Measurements from ENCODE around the gene PCDH9. TPM values are rescaled to one million over a fixed set of nuclear protein-coding genes. Genes with fewer than 3 reads are reported as not detected.

PCDH9 gene
- total and polyA plus RNA-seq, 8 donors = 2.0 to 11.6 (median 3.1) TPM

DNA sequence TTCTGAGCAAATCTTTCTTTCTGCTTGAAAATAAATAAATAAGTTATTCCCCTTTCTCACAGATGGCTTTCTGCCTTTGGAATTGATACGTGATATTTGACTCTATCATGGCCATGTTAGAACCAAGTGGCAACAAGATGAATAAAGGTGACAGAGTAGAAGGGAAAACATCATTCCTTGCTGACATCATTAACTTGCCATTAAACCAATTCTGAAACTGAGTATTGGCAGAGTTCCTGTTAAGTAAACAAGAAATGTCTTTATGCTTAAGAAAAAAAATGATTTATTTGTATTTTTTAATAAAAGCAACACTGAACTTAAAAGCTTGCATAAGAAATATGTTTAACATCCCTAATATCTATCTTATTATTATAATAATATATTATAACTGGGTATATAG lies 828.1 kb downstream of the PCDH9 start:
- H3K4me3 ChIP-seq = no peak overlapping the region
- no peak for ATAC-seq
- H3K27me3 ChIP-seq = no peaks in the 10 kb centered on the region
- no peaks in the 10 kb centered on the region for H3K9me3 ChIP-seq
- intact Hi-C loops (cut with DNase I) = no loop called here
- H3K4me1 ChIP-seq = no peaks in the 10 kb centered on the region
- H3K27ac ChIP-seq = no peak overlapping the region
- DNase-seq = no peak
- TF ChIP-seq, protein P1, sequence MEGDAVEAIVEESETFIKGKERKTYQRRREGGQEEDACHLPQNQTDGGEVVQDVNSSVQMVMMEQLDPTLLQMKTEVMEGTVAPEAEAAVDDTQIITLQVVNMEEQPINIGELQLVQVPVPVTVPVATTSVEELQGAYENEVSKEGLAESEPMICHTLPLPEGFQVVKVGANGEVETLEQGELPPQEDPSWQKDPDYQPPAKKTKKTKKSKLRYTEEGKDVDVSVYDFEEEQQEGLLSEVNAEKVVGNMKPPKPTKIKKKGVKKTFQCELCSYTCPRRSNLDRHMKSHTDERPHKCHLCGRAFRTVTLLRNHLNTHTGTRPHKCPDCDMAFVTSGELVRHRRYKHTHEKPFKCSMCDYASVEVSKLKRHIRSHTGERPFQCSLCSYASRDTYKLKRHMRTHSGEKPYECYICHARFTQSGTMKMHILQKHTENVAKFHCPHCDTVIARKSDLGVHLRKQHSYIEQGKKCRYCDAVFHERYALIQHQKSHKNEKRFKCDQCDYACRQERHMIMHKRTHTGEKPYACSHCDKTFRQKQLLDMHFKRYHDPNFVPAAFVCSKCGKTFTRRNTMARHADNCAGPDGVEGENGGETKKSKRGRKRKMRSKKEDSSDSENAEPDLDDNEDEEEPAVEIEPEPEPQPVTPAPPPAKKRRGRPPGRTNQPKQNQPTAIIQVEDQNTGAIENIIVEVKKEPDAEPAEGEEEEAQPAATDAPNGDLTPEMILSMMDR (IDR thresholded peaks at IDR 0.05) = no peak
- H3K36me3 ChIP-seq = no peaks in the 10 kb centered on the region

DNA sequence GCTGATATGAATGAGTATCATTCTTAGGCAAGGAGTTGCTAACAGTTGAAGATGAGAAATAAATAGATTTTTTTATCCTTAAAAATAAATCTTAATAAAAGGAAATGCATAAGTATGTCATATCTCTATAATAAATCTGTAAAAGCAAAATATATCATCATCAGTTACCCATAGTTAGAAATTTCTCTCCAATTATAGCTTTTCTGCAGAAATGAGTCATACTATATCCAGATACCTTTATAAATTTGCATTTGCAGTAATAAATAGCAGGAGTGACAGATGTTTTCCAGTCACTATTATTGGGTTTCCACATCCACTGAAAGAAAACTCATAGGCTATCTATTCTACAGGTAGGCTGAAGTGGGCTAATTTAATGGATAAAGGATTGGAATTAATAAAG lies 829.8 kb downstream of the PCDH9 start:
- H3K4me1 ChIP-seq = no peaks in the 10 kb centered on the region
- H3K4me3 ChIP-seq = no peak overlapping the region
- DNase-seq = no peak
- intact Hi-C loops (cut with DNase I) = no loop called here
- no peak overlapping the region for H3K27ac ChIP-seq
- H3K27me3 ChIP-seq = no peaks in the 10 kb centered on the region
- no peaks in the 10 kb centered on the region for H3K9me3 ChIP-seq
- no peak for ATAC-seq
- TF ChIP-seq, protein P1 (IDR thresholded peaks at IDR 0.05) = no peak
- H3K36me3 ChIP-seq = no peaks in the 10 kb centered on the region

DNA sequence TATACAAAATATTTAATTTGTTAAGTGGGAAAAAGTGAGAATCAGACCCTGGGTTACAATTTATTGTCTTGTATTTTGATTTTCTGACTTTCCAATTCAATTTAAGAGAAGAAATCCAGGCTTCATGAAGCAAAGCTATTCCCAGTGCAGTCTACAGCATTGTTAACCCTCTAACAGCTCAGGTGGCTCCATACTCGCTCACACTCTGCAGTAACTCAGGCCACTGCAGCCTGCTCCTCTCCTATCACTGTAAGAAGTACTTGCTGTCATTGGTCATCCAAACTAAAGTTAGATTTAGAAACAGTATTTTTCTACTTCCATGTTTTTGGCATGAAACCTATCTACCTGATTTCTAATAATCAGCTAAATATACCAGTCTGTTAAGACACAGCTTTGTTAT lies 830.3 kb downstream of the PCDH9 start:
- Histone ChIP-seq H3K4me3 (no peak overlapping the region), H3K36me3 (no peaks in the 10 kb centered on the region), H3K27me3 (no peaks in the 10 kb centered on the region), H3K9me3 (no peaks in the 10 kb centered on the region), H3K4me1 (no peaks in the 10 kb centered on the region), H3K27ac (no peak overlapping the region)
- ATAC-seq (no peak), DNase-seq (no peak)
- TF ChIP-seq, protein P1 (IDR thresholded peaks at IDR 0.05) = no peak
- intact Hi-C loops (cut with DNase I) = no loop called here

DNA sequence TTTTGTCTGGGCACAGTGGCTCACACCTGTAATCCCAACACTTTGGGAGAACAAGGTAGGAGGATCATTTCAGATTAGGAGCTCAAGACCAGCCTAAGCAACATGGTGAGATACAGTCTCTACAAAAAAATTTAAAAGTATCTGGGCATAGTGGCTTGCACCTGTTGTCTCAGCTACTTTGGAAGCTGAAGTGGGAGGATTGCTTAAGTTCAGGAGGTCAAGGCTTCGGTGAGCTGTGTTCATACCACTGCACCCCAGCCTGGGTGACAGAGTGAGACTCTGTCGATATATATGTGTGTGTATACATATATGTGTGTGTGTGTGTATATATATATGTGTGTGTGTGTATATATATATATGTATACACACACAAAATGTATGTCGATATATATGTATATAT lies 833.0 kb downstream of the PCDH9 start:
- intact Hi-C loops (cut with DNase I) = no loop called here
- no peak overlapping the region for H3K4me3 ChIP-seq
- TF ChIP-seq, protein P1 (IDR thresholded peaks at IDR 0.05) = no peak
- DNase-seq = peak in 1 of 4 donors; percentile 4
- no peaks in the 10 kb centered on the region for H3K4me1 ChIP-seq
- ATAC-seq = no peak
- H3K9me3 ChIP-seq = no peaks in the 10 kb centered on the region
- no peaks in the 10 kb centered on the region for H3K36me3 ChIP-seq
- H3K27ac ChIP-seq = no peak overlapping the region
- H3K27me3 ChIP-seq = no peaks in the 10 kb centered on the region

DNA sequence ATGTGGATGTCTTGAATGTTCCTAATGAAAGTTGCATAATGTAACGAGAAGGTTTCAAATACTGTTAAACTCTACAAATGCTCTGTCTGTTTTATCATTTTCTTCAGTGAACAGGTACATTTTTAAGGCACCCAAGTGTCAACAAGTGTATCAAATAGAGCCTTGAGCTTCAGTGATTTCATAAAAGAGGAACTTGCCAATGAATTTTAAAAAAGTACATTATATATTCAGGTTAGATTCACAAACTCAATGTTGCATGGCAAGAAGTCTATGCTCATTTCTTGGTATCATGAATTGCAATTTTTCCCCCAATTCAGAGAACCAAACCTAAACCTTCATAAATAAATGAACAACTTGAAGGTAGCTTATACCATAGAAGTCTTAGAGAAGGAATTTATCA lies 838.8 kb downstream of the PCDH9 start:
- TF ChIP-seq, protein P1 (IDR thresholded peaks at IDR 0.05) = no peak
- DNase-seq (no peak), ATAC-seq (no peak)
- no peaks in the 10 kb centered on the region for H3K36me3 ChIP-seq
- H3K9me3 ChIP-seq = no peaks in the 10 kb centered on the region
- intact Hi-C loops (cut with DNase I) = no loop called here
- H3K27ac ChIP-seq = no peak overlapping the region
- H3K4me3 ChIP-seq = no peak overlapping the region
- no peaks in the 10 kb centered on the region for H3K27me3 ChIP-seq
- H3K4me1 ChIP-seq = no peaks in the 10 kb centered on the region

Data from left lung (tissue), 10 donors.